Keratinocyte (primary cell): Measurements from ENCODE around the gene DOK4. TPM values are rescaled to one million over a fixed set of nuclear protein-coding genes. Genes with fewer than 3 reads are reported as not detected.

Experiments used
- DNase-seq: peaks from one replicate; pipeline ENCODE4 v3.0.0-alpha.2; 2011; ENCODE audit warnings: low read depth, missing footprints, low spot score
- FAIRE-seq: peaks from 2 replicates; lab custom pipeline; 2011; peaks lifted over from hg19 to GRCh38; lab: Jason Lieb, UNC
- H2AFZ ChIP-seq: 2 replicates; pipeline ENCODE4 v1.6.0; 2012; ENCODE audit warnings: low read length, control low read depth, inconsistent platforms; ENCODE audit not compliant: control insufficient read depth
- H3K27ac ChIP-seq: 2 replicates; pipeline ENCODE4 v1.5.1; 2011; ENCODE audit warnings: low read length; ENCODE audit not compliant: control insufficient read depth, insufficient read depth
- H3K27me3 ChIP-seq: 3 replicates; pipeline ENCODE4 v1.6.0; 2011; ENCODE audit warnings: low read length; ENCODE audit not compliant: control insufficient read depth, insufficient read depth; ENCODE audit errors: extremely low read depth
- H3K36me3 ChIP-seq, 2 experiments: 2 replicates in 1 of 2; 3 replicates in 1 of 2; pipeline ENCODE4 v1.5.1; 2011; ENCODE audit warnings: low read length in 2 of 2, mild to moderate bottlenecking in 1 of 2; ENCODE audit not compliant: control insufficient read depth in 2 of 2, insufficient read depth in 2 of 2; ENCODE audit errors: extremely low read depth in 1 of 2
- H3K4me1 ChIP-seq: 3 replicates; pipeline ENCODE4 v1.5.1; 2011; ENCODE audit warnings: low read length; ENCODE audit not compliant: control insufficient read depth, insufficient read depth; ENCODE audit errors: extremely low read depth
- H3K4me2 ChIP-seq: 3 replicates; pipeline ENCODE4 v1.6.0; 2011; ENCODE audit warnings: low read depth, low read length; ENCODE audit not compliant: control insufficient read depth, insufficient read depth; ENCODE audit errors: extremely low read depth
- H3K4me3 ChIP-seq, 3 experiments: fragments of 200-600 bp in 1 of 3; sonication (generic) in 1 of 3; 2 replicates in 2 of 3; 3 replicates in 1 of 3; pipeline ENCODE4 v1.5.1; 2011 to 2016; ENCODE audit warnings: low read length in 3 of 3, mild to moderate bottlenecking in 3 of 3, control low read depth in 2 of 3, inconsistent platforms in 1 of 3, low read depth in 1 of 3, mixed read lengths in 1 of 3, mixed run types in 1 of 3, moderate library complexity in 1 of 3; ENCODE audit not compliant: control insufficient read depth in 2 of 3, insufficient read depth in 2 of 3; ENCODE audit errors: extremely low read depth in 1 of 3
- H3K79me2 ChIP-seq: 2 replicates; pipeline ENCODE4 v1.6.0; 2012; ENCODE audit warnings: low read length; ENCODE audit not compliant: control insufficient read depth, insufficient read depth
- H3K9ac ChIP-seq: 3 replicates; pipeline ENCODE4 v1.6.0; 2011; ENCODE audit warnings: low read length; ENCODE audit not compliant: control insufficient read depth, insufficient read depth; ENCODE audit errors: extremely low read depth
- H3K9me1 ChIP-seq: 3 replicates; pipeline ENCODE4 v1.6.0; 2011; ENCODE audit warnings: low read length; ENCODE audit not compliant: control insufficient read depth, insufficient read depth; ENCODE audit errors: extremely low read depth
- H3K9me3 ChIP-seq: 2 replicates; pipeline ENCODE4 v1.5.1; 2012; ENCODE audit warnings: low read depth, low read length; ENCODE audit not compliant: control insufficient read depth
- H4K20me1 ChIP-seq: 3 replicates; pipeline ENCODE4 v1.6.0; 2011; ENCODE audit warnings: low read length; ENCODE audit not compliant: control insufficient read depth, insufficient read depth; ENCODE audit errors: extremely low read depth
- CTCF ChIP-seq, 3 experiments: IDR thresholded peaks in 1 of 3; conservative IDR thresholded peaks in 1 of 3; optimal IDR thresholded peaks in 1 of 3; 2 replicates in 2 of 3; 3 replicates in 1 of 3; pipeline versions ENCODE3 to v1.5.1; 2011; ENCODE audit warnings: low read length in 3 of 3, mild to moderate bottlenecking in 3 of 3, moderate library complexity in 2 of 3, control low read depth in 1 of 3, inconsistent platforms in 1 of 3; ENCODE audit not compliant: insufficient read depth in 2 of 3; ENCODE audit errors: extremely low read depth in 1 of 3
- EZH2 ChIP-seq: IDR thresholded peaks from one replicate; pipeline ENCODE4 v1.6.1; 2012; ENCODE audit warnings: inconsistent platforms, mild to moderate bottlenecking, low read length, moderate library complexity
- dilution Hi-C: fragments of 300-500 bp; cut with MboI; formaldehyde crosslinking; loops from one replicate; pipeline ENCODE4 v1.7.0; 2020; ENCODE audit warnings: low sequenced_read_pairs; ENCODE audit not compliant: extremely low pct_ligation_motif_present
- polyA plus RNA-seq, 5 experiments: library from polyadenylated mRNA; depleted of rRNA in 3 of 5; stranded (reverse) in 3 of 5; stranded (forward) in 1 of 5; unstranded in 1 of 5; fragments of >200 nt; gene quantifications; 1 replicate in 1 of 5; 2 replicates in 3 of 5; 3 replicates in 1 of 5; pipeline versions ENCODE4 v1.2.1 to v1.2.3, GENCODE V29; 2011 to 2012; ENCODE audit warnings: missing spikeins in 2 of 5, low read depth in 1 of 5, low replicate concordance in 1 of 5

Gene DOK4
- polyA plus RNA-seq, 1 donor (not counting 4 experiments of a cell fraction or from before 2014, with no cell fraction given): 17.6 TPM

- peaks cover 10% of the 10 kb centered on the region for H3K27me3 ChIP-seq
- H2AFZ ChIP-seq: no peak overlapping the region
- no peaks in the 10 kb centered on the region for H3K4me1 ChIP-seq
- TF ChIP-seq EZH2: no peak
- TF ChIP-seq CTCF (optimal IDR thresholded peaks at IDR 0.05 in 1 of 3, IDR thresholded peaks at IDR 0.05 in 1 of 3, conservative IDR thresholded peaks at IDR 0.05 in 1 of 3; ENCODE audit: extremely low read depth in 1 of 3, insufficient read depth in 2 of 3, low read length in 3 of 3): no peak
- dilution Hi-C loops: no loop called here
- FAIRE-seq (no peak), DNase-seq (no peak)
- H3K9me3 ChIP-seq: no peaks in the 10 kb centered on the region
- H3K4me2 ChIP-seq: no peak overlapping the region
- no peak overlapping the region for H3K9ac ChIP-seq
- no peaks in the 10 kb centered on the region for H4K20me1 ChIP-seq
- H3K9me1 ChIP-seq: no peaks in the 10 kb centered on the region
- H3K4me3 ChIP-seq: no peak overlapping the region
- no peaks in the 10 kb centered on the region for H3K36me3 ChIP-seq
- no peak overlapping the region for H3K27ac ChIP-seq
- no peaks in the 10 kb centered on the region for H3K79me2 ChIP-seq
Measured at GRCh38 chr16:57503366-57503765, 17.1 kb upstream of the DOK4 start.

GRCh38 chr16:57502048-57502775 is 15.9 kb upstream of the DOK4 start:
- Histone ChIP-seq H3K9me1 (no peaks in the 10 kb centered on the region), H3K9me3 (no peaks in the 10 kb centered on the region), H3K4me3 (no peak overlapping the region), H3K27me3 (peaks cover 10% of the 10 kb centered on the region), H4K20me1 (no peaks in the 10 kb centered on the region), H3K9ac (no peak overlapping the region), H3K36me3 (no peaks in the 10 kb centered on the region), H3K79me2 (no peaks in the 10 kb centered on the region), H3K4me2 (no peak overlapping the region), H2AFZ (no peak overlapping the region), H3K27ac (no peak overlapping the region), H3K4me1 (no peaks in the 10 kb centered on the region)
- DNase-seq (no peak), FAIRE-seq (no peak)
- dilution Hi-C loops: no loop called here
- TF ChIP-seq CTCF (optimal IDR thresholded peaks at IDR 0.05 in 1 of 3, IDR thresholded peaks at IDR 0.05 in 1 of 3, conservative IDR thresholded peaks at IDR 0.05 in 1 of 3; ENCODE audit: extremely low read depth in 1 of 3, insufficient read depth in 2 of 3, low read length in 3 of 3): no peak
- no peak for TF ChIP-seq EZH2
